SJSA1 (cell line): ENCODE measurements around the gene RAX. TPM values are rescaled to one million over a fixed set of nuclear protein-coding genes. Genes with fewer than 3 reads are reported as not detected.

Source experiments
- DNase-seq, 2 experiments: peaks; one replicate each; pipeline ENCODE4 v3.0.0-alpha.2; 2015 to 2020; ENCODE audit warnings: low spot score in 2 of 2, low read depth in 1 of 2
- H3K27ac ChIP-seq: fragments of 250-450 bp; sonication (Bioruptor Pico); 2 replicates; pipeline ENCODE4 v1.5.1; 2020; ENCODE audit warnings: mild to moderate bottlenecking, moderate library complexity
- H3K27me3 ChIP-seq: fragments of 250-450 bp; sonication (Bioruptor Pico); replicated peaks from 2 replicates; pipeline ENCODE4 v1.5.1; 2020; ENCODE audit warnings: mild to moderate bottlenecking, moderate library complexity
- H3K36me3 ChIP-seq: fragments of 250-450 bp; sonication (Bioruptor Pico); 2 replicates; pipeline ENCODE4 v1.5.1; 2020; ENCODE audit warnings: mild to moderate bottlenecking
- H3K4me1 ChIP-seq: fragments of 250-450 bp; sonication (Bioruptor Pico); replicated peaks from 2 replicates; pipeline ENCODE4 v1.6.1; 2021; ENCODE audit warnings: mild to moderate bottlenecking
- H3K4me3 ChIP-seq: fragments of 250-450 bp; sonication (Bioruptor Pico); 2 replicates; pipeline ENCODE4 v1.5.1; 2020; ENCODE audit warnings: mild to moderate bottlenecking
- H3K9me3 ChIP-seq: fragments of 250-450 bp; sonication (Bioruptor Pico); replicated peaks from 2 replicates; pipeline ENCODE4 v1.5.1; 2020; ENCODE audit warnings: mild to moderate bottlenecking
- total RNA-seq: library from RNA; depleted of rRNA; stranded (reverse); fragments of >200 nt; shearing (Covaris generic); gene quantifications from 2 replicates; pipeline ENCODE4 v1.2.3, GENCODE V29; 2014; rRNA removed

The RAX gene
- total RNA-seq, 1 experiment from 2014 or later = not detected

- Histone ChIP-seq H3K4me3 (no peak overlapping the region), H3K27ac (no peak overlapping the region), H3K27me3 (peaks cover 63% of the 10 kb centered on the region), H3K9me3 (no peaks in the 10 kb centered on the region), H3K4me1 (no peaks in the 10 kb centered on the region), H3K36me3 (no peaks in the 10 kb centered on the region)
- DNase-seq = no peak
These were observed 52.2 kb downstream of the RAX start for GRCh38 chr18:59220784-59221765.

- Histone ChIP-seq H3K4me1 (no peaks in the 10 kb centered on the region), H3K9me3 (no peaks in the 10 kb centered on the region), H3K4me3 (no peak overlapping the region), H3K27ac (no peak overlapping the region), H3K36me3 (no peaks in the 10 kb centered on the region), H3K27me3 (peaks cover 63% of the 10 kb centered on the region)
- DNase-seq = no peak
These were observed 53.0 kb downstream of the RAX start for GRCh38 chr18:59220164-59220783.

GRCh38 chr18:59219672-59220163 is 53.5 kb downstream of the RAX start, which contains the start of gene GRP:
Gene GRP (plus strand): TSS chr18:59220158. CDS start chr18:59220266, 108 bp downstream.
- no peak within 1 kb of the TSS for H3K27ac ChIP-seq
- H3K4me1 ChIP-seq = no peaks in the 10 kb centered on the region
- H3K9me3 ChIP-seq = no peaks in the 10 kb centered on the region
- no peak within 1 kb of the TSS for H3K4me3 ChIP-seq
- DNase-seq = no peak
- no peaks in the 10 kb centered on the region for H3K36me3 ChIP-seq
- H3K27me3 ChIP-seq = peaks cover 63% of the 10 kb centered on the region

- Histone ChIP-seq H3K27me3 (peaks cover 50% of the 10 kb centered on the region), H3K4me3 (no peak overlapping the region), H3K4me1 (no peaks in the 10 kb centered on the region), H3K27ac (no peak overlapping the region), H3K36me3 (no peaks in the 10 kb centered on the region), H3K9me3 (no peaks in the 10 kb centered on the region)
- no peak for DNase-seq
These were observed 55.2 kb downstream of the RAX start for GRCh38 chr18:59218018-59218417.

Other genes starting within 250 kb of the RAX start
- 21.7 and 25.0 TPM in 2 replicates for gene SEC11C, start 133.6 kb downstream of the RAX start, total RNA-seq
- gene GRP, start 53.3 kb downstream of the RAX start, total RNA-seq = not detected in 2 replicates
- gene CPLX4, start 45.2 kb upstream of the RAX start, total RNA-seq = not detected in 2 replicates
- gene LMAN1, start 85.8 kb upstream of the RAX start, total RNA-seq = 158 and 159 TPM in 2 replicates